HL-60 (cell line): ENCODE data around the gene ANKRD39.

Experiments
- GABPA ChIP-seq: IDR thresholded peaks from 2 replicates; pipeline ENCODE4 v1.6.1; 2012; ENCODE audit warnings: low read depth
- POLR2AphosphoS5 ChIP-seq: IDR thresholded peaks from 2 replicates; pipeline ENCODE4 v1.6.1; 2012; ENCODE audit warnings: low read depth
- SPI1 ChIP-seq: IDR thresholded peaks from 2 replicates; pipeline ENCODE4 v1.6.1; 2012; ENCODE audit warnings: low read depth, mild to moderate bottlenecking, borderline replicate concordance
- TF ChIP-seq, protein P1 (sequence below): IDR thresholded peaks from one replicate; pipeline ENCODE4 v1.5.1; 2011; ENCODE audit warnings: low read length, control low read depth, inconsistent platforms; ENCODE audit not compliant: insufficient read depth
- TF ChIP-seq, protein P2 (sequence below): IDR thresholded peaks from 2 replicates; pipeline ENCODE4 v1.6.1; 2012; ENCODE audit warnings: low read depth; ENCODE audit not compliant: insufficient replicate concordance

DNA sequence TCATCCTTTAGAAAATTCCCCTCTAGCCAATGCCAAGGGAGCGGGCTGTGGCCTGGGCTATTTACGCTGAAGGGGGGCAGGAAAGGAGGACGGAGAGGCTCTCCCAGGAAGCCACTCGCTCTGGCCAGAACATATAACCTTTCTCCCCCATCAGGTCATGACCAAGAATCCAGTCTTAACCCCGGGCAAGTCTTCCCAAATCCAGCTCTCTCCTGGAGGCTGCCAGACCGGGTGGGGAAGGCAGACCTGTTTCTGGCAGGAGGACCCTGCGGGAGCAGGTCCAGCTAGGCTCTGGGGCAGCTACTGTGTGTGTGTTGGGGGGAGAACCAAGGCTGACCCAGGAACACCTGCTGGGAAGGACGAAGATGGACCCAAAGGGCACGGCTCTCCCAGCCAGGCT, 25.5 kb upstream of the ANKRD39 start:
- TF ChIP-seq, protein P1, sequence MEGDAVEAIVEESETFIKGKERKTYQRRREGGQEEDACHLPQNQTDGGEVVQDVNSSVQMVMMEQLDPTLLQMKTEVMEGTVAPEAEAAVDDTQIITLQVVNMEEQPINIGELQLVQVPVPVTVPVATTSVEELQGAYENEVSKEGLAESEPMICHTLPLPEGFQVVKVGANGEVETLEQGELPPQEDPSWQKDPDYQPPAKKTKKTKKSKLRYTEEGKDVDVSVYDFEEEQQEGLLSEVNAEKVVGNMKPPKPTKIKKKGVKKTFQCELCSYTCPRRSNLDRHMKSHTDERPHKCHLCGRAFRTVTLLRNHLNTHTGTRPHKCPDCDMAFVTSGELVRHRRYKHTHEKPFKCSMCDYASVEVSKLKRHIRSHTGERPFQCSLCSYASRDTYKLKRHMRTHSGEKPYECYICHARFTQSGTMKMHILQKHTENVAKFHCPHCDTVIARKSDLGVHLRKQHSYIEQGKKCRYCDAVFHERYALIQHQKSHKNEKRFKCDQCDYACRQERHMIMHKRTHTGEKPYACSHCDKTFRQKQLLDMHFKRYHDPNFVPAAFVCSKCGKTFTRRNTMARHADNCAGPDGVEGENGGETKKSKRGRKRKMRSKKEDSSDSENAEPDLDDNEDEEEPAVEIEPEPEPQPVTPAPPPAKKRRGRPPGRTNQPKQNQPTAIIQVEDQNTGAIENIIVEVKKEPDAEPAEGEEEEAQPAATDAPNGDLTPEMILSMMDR: no peak
- TF ChIP-seq POLR2AphosphoS5 (no peak), GABPA (no peak), SPI1 (no peak)
- TF ChIP-seq, protein P2, sequence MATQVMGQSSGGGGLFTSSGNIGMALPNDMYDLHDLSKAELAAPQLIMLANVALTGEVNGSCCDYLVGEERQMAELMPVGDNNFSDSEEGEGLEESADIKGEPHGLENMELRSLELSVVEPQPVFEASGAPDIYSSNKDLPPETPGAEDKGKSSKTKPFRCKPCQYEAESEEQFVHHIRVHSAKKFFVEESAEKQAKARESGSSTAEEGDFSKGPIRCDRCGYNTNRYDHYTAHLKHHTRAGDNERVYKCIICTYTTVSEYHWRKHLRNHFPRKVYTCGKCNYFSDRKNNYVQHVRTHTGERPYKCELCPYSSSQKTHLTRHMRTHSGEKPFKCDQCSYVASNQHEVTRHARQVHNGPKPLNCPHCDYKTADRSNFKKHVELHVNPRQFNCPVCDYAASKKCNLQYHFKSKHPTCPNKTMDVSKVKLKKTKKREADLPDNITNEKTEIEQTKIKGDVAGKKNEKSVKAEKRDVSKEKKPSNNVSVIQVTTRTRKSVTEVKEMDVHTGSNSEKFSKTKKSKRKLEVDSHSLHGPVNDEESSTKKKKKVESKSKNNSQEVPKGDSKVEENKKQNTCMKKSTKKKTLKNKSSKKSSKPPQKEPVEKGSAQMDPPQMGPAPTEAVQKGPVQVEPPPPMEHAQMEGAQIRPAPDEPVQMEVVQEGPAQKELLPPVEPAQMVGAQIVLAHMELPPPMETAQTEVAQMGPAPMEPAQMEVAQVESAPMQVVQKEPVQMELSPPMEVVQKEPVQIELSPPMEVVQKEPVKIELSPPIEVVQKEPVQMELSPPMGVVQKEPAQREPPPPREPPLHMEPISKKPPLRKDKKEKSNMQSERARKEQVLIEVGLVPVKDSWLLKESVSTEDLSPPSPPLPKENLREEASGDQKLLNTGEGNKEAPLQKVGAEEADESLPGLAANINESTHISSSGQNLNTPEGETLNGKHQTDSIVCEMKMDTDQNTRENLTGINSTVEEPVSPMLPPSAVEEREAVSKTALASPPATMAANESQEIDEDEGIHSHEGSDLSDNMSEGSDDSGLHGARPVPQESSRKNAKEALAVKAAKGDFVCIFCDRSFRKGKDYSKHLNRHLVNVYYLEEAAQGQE: no peak
